Stimulated activated CD4-positive, alpha-beta T cell treated with anti-CD3 and anti-CD28 coated beads, Interleukin-1b, Interleukin-23, amount 100 ng/mL, for 1 hour (primary cell): ENCODE results near the gene NAGK.
"Not testable (repeated sequence)": the region's sequence is repeated elsewhere in the genome, so short reads cannot be mapped to it uniquely, and the experiment has no call there.

ENCODE experiments used
- DNase-seq, 2 donors: peaks; one replicate each; pipeline ENCODE4 v3.0.0-alpha.2; 2020; ENCODE audit warnings: low read depth in 2 of 2

Gene NAGK

GRCh38 chr2:71069376-71069775, 928 bp downstream of the NAGK start:
- no peak for DNase-seq

GRCh38 chr2:71070294-71071093, 2.0 kb downstream of the NAGK start:
- DNase-seq, result no peak

- DNase-seq, result peak in 1 of 2 donors; percentile 22
Measured at GRCh38 chr2:71071681-71072398, 3.4 kb downstream of the NAGK start.

- no peak for DNase-seq
Measured at GRCh38 chr2:71072492-71072891, 4.0 kb downstream of the NAGK start.

GRCh38 chr2:71073475-71073874, 5.0 kb downstream of the NAGK start:
- no peak for DNase-seq

- no peak for DNase-seq
Measured at GRCh38 chr2:71074893-71075395, 6.5 kb downstream of the NAGK start.

- no peak for DNase-seq
Measured at GRCh38 chr2:71078624-71079023, 10.2 kb downstream of the NAGK start.

- no peak for DNase-seq
Measured at GRCh38 chr2:71082402-71083252, 14.2 kb downstream of the NAGK start.

GRCh38 chr2:71083297-71083696, 14.8 kb downstream of the NAGK start:
- DNase-seq, result not testable (repeated sequence)

- DNase-seq, result not testable (repeated sequence)
Measured at GRCh38 chr2:71083752-71084312, 15.4 kb downstream of the NAGK start.

- not testable (repeated sequence) for DNase-seq
Measured at GRCh38 chr2:71085325-71086003, 17.0 kb downstream of the NAGK start.

- not testable (repeated sequence) for DNase-seq
Measured at GRCh38 chr2:71089475-71089874, 21.0 kb downstream of the NAGK start.

GRCh38 chr2:71091808-71092207, 23.4 kb downstream of the NAGK start:
- DNase-seq, result not testable (repeated sequence)

GRCh38 chr2:71092491-71093260, 24.2 kb downstream of the NAGK start:
- DNase-seq, result not testable (repeated sequence)

- DNase-seq, result peak; percentile 3 to 24
Measured at GRCh38 chr2:71100195-71100964, 31.9 kb downstream of the NAGK start.

GRCh38 chr2:71101656-71102055, 33.2 kb downstream of the NAGK start:
- DNase-seq, result no peak

GRCh38 chr2:71102981-71103681, 34.7 kb downstream of the NAGK start:
- DNase-seq, result no peak

GRCh38 chr2:71103809-71104208, 35.4 kb downstream of the NAGK start:
- no peak for DNase-seq

GRCh38 chr2:71106463-71106862, 38.0 kb downstream of the NAGK start:
- DNase-seq, result not testable (repeated sequence)
